Stimulated activated naive B cell treated with anti-CD40 and anti-IgM and Interleukin-4, amounts not matched to agents 10 μg/mL and 1 μg/mL and 100 μg/mL, for 72 hours (primary cell): ENCODE measurements around the gene PGD.
A peak's percentile ranks its signal among the peaks of the same experiment; 100 is the strongest.
"Not testable (repeated sequence)": the region's sequence is repeated elsewhere in the genome, so short reads cannot be mapped to it uniquely, and the experiment has no call there.

Experiments used
- ATAC-seq, 2 donors: fragments of 150-1000 bp; cut with Tn5 transposase; replicated peaks; 2 replicates each; pipeline ENCODE4 v1.10.0; 2021; ENCODE audit warnings: moderate library complexity in 1 of 2
- DNase-seq: peaks from one replicate; pipeline ENCODE4 v3.0.0; 2021
- H3K27ac Mint-ChIP-seq: one replicate; pipeline ENCODE4 v1.8.0; 2022; ENCODE audit warnings: mild to moderate bottlenecking, mixed read lengths
- H3K27me3 Mint-ChIP-seq, 2 donors: one replicate each; pipeline ENCODE4 v1.8.0; 2022; ENCODE audit warnings: mixed read lengths in 2 of 2
- H3K36me3 Mint-ChIP-seq, 2 donors: one replicate each; pipeline ENCODE4 v1.8.0; 2022; ENCODE audit warnings: mixed read lengths in 2 of 2, mild to moderate bottlenecking in 1 of 2
- H3K4me1 Mint-ChIP-seq, 2 donors: one replicate each; pipeline ENCODE4 v1.8.0; 2022; ENCODE audit warnings: mixed read lengths in 2 of 2, mild to moderate bottlenecking in 1 of 2
- H3K4me3 Mint-ChIP-seq, 2 donors: one replicate each; pipeline ENCODE4 v1.8.0; 2022; ENCODE audit warnings: mild to moderate bottlenecking in 2 of 2, mixed read lengths in 2 of 2, moderate library complexity in 1 of 2
- H3K9me3 Mint-ChIP-seq, 2 donors: one replicate each; pipeline ENCODE4 v1.8.0; 2022; ENCODE audit warnings: mixed read lengths in 2 of 2, mild to moderate bottlenecking in 1 of 2

Gene PGD

GRCh38 chr1:10386761-10387676 is 11.8 kb upstream of the PGD start:
- Mint-ChIP-seq H3K9me3 (no peaks in the 10 kb centered on the region), H3K36me3 (peaks cover 4 to 14% of the 10 kb centered on the region in 2 donors), H3K27me3 (no peaks in the 10 kb centered on the region), H3K4me3 (no peak overlapping the region), H3K4me1 (peaks cover 4 to 14% of the 10 kb centered on the region in 2 donors), H3K27ac (peak overlapping the region; percentile 84)
- ATAC-seq, result no peak
- no peak for DNase-seq

DNA sequence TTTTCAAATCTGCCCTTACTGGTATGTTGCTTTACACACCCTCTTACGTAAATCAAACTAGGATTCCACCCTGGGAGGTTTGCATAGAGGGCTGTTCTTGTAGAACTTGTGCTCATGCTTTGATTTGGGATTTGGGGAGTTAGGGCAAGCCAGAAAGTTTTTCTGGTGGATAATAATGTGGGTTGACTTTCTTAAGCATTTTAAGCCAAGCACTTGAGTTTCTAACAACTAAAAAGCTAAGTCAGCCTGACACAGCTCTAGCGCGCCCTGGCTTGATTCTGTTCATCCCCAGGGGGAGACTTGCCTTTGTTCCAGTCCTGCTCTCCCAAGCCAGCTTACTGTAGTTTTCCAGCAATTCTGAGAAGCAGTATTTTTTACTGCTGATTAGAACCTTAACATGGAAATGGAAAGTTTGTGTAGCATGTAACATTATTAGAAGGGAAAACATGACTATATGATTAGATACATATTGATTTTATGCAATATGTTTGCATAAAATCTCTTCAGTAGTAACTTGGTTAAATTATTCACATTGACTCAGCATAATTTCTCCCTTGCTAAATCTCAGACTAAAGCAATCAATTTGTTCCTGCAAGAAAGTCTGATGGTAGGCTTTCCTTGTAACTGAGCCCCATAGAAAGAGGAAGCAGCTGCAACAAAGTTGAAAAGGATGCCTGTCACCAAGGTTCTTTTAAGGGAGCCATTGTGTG is 11.0 kb upstream of the PGD start:
- H3K9me3 Mint-ChIP-seq, result no peaks in the 10 kb centered on the region
- H3K27me3 Mint-ChIP-seq, result no peaks in the 10 kb centered on the region
- ATAC-seq (peak; percentile 91 to 93), DNase-seq (peak; percentile 6)
- peaks cover 4 to 14% of the 10 kb centered on the region in 2 donors for H3K4me1 Mint-ChIP-seq
- H3K36me3 Mint-ChIP-seq, result peaks cover 4 to 12% of the 10 kb centered on the region in 2 donors
- H3K27ac Mint-ChIP-seq, result peak overlapping the region; percentile 84
- peak overlapping the region in 1 of 2 donors; percentile 28 for H3K4me3 Mint-ChIP-seq

GRCh38 chr1:10388387-10388715 is 10.5 kb upstream of the PGD start:
- Mint-ChIP-seq H3K4me1 (peaks cover 4 to 14% of the 10 kb centered on the region in 2 donors), H3K36me3 (peaks cover 3 to 7% of the 10 kb centered on the region in 2 donors), H3K27ac (peak overlapping the region; percentile 84), H3K9me3 (no peaks in the 10 kb centered on the region), H3K27me3 (no peaks in the 10 kb centered on the region), H3K4me3 (peak overlapping the region; percentile 4 to 59)
- peak; percentile 24 to 29 for ATAC-seq
- DNase-seq, result no peak

GRCh38 chr1:10389271-10389973 is 9.4 kb upstream of the PGD start:
- Mint-ChIP-seq H3K27ac (no peak overlapping the region), H3K4me3 (no peak overlapping the region), H3K36me3 (peaks cover 3 to 8% of the 10 kb centered on the region in 2 donors), H3K27me3 (no peaks in the 10 kb centered on the region), H3K4me1 (peaks cover 4 to 14% of the 10 kb centered on the region in 2 donors), H3K9me3 (peaks cover 0 to 5% of the 10 kb centered on the region in 2 donors)
- DNase-seq (no peak), ATAC-seq (no peak)

GRCh38 chr1:10396870-10397269 is 2.0 kb upstream of the PGD start:
- Mint-ChIP-seq H3K27me3 (no peaks in the 10 kb centered on the region), H3K4me3 (peak overlapping the region in 1 of 2 donors; percentile 14), H3K4me1 (peaks cover 7 to 30% of the 10 kb centered on the region in 2 donors), H3K27ac (no peak overlapping the region), H3K9me3 (peaks cover 0 to 5% of the 10 kb centered on the region in 2 donors), H3K36me3 (peaks cover 14 to 28% of the 10 kb centered on the region in 2 donors)
- no peak for ATAC-seq
- no peak for DNase-seq

- ATAC-seq (no peak), DNase-seq (no peak)
- peaks cover 7 to 30% of the 10 kb centered on the region in 2 donors for H3K4me1 Mint-ChIP-seq
- H3K4me3 Mint-ChIP-seq, result peak overlapping the region; percentile 88 to 91
- peaks cover 13 to 31% of the 10 kb centered on the region in 2 donors for H3K36me3 Mint-ChIP-seq
- peaks cover 0 to 5% of the 10 kb centered on the region in 2 donors for H3K9me3 Mint-ChIP-seq
- no peaks in the 10 kb centered on the region for H3K27me3 Mint-ChIP-seq
- peak overlapping the region; percentile 93 for H3K27ac Mint-ChIP-seq
Observed at GRCh38 chr1:10398278-10398733, 558 bp upstream of the PGD start.

- peak overlapping the region; percentile 89 for H3K27ac Mint-ChIP-seq
- no peaks in the 10 kb centered on the region for H3K9me3 Mint-ChIP-seq
- peaks cover 18 to 35% of the 10 kb centered on the region in 2 donors for H3K36me3 Mint-ChIP-seq
- no peak for DNase-seq
- H3K27me3 Mint-ChIP-seq, result no peaks in the 10 kb centered on the region
- peak overlapping the region; percentile 88 to 94 for H3K4me3 Mint-ChIP-seq
- ATAC-seq, result no peak
- peaks cover 7 to 30% of the 10 kb centered on the region in 2 donors for H3K4me1 Mint-ChIP-seq
Observed at GRCh38 chr1:10399444-10399941, 629 bp downstream of the PGD start.

GRCh38 chr1:10400013-10400412 is 1.1 kb downstream of the PGD start:
- Mint-ChIP-seq H3K27ac (peak overlapping the region; percentile 89), H3K4me3 (peak overlapping the region; percentile 88 to 94), H3K27me3 (no peaks in the 10 kb centered on the region), H3K36me3 (peaks cover 18 to 38% of the 10 kb centered on the region in 2 donors), H3K9me3 (no peaks in the 10 kb centered on the region), H3K4me1 (peaks cover 7 to 30% of the 10 kb centered on the region in 2 donors)
- DNase-seq, result no peak
- no peak for ATAC-seq

GRCh38 chr1:10401281-10401680 is 2.4 kb downstream of the PGD start:
- DNase-seq, result no peak
- ATAC-seq, result no peak
- no peak overlapping the region for H3K4me3 Mint-ChIP-seq
- H3K9me3 Mint-ChIP-seq, result no peaks in the 10 kb centered on the region
- H3K4me1 Mint-ChIP-seq, result peaks cover 7 to 30% of the 10 kb centered on the region in 2 donors
- no peak overlapping the region for H3K27ac Mint-ChIP-seq
- peaks cover 18 to 38% of the 10 kb centered on the region in 2 donors for H3K36me3 Mint-ChIP-seq
- H3K27me3 Mint-ChIP-seq, result no peaks in the 10 kb centered on the region

GRCh38 chr1:10402729-10403274 is 3.9 kb downstream of the PGD start:
- DNase-seq, result no peak
- Mint-ChIP-seq H3K36me3 (peaks cover 27 to 48% of the 10 kb centered on the region in 2 donors), H3K9me3 (no peaks in the 10 kb centered on the region), H3K27me3 (no peaks in the 10 kb centered on the region), H3K4me3 (no peak overlapping the region), H3K4me1 (peaks cover 7 to 28% of the 10 kb centered on the region in 2 donors), H3K27ac (no peak overlapping the region)
- no peak for ATAC-seq

GRCh38 chr1:10407201-10407600 is 8.3 kb downstream of the PGD start:
- H3K36me3 Mint-ChIP-seq, result peaks cover 36 to 57% of the 10 kb centered on the region in 2 donors
- no peaks in the 10 kb centered on the region for H3K4me1 Mint-ChIP-seq
- H3K4me3 Mint-ChIP-seq, result no peak overlapping the region
- no peaks in the 10 kb centered on the region for H3K9me3 Mint-ChIP-seq
- H3K27ac Mint-ChIP-seq, result no peak overlapping the region
- ATAC-seq (no peak), DNase-seq (no peak)
- no peaks in the 10 kb centered on the region for H3K27me3 Mint-ChIP-seq

GRCh38 chr1:10415211-10415930 is 16.5 kb downstream of the PGD start:
- DNase-seq, result no peak
- Mint-ChIP-seq H3K36me3 (peaks cover 62 to 82% of the 10 kb centered on the region in 2 donors), H3K27me3 (no peaks in the 10 kb centered on the region), H3K27ac (peak overlapping the region; percentile 92), H3K4me1 (peaks cover 5 to 20% of the 10 kb centered on the region in 2 donors), H3K4me3 (peak overlapping the region in 1 of 2 donors; percentile 25), H3K9me3 (no peaks in the 10 kb centered on the region)
- ATAC-seq, result peak; percentile 67 to 69

DNA sequence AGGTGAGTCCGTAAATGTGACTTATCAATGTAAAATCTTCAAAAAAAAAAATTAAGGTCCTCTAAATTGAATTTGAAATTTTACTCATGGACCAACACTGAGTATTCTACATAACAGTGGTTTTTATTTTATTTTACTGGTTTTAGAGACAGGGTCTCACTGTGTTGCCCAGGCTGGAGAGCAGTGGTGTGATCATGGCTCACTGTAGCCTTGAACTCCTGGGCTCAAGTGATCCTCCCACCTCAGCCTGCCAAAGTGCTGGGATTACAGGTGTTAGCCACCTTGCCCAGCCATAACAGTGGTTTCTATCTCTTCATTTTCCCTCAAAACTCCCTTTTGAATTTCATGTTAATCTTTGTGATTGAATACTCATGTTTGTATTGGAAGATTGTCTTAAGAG is 17.1 kb downstream of the PGD start:
- ATAC-seq, DNase-seq, H3K27ac Mint-ChIP-seq, H3K4me3 Mint-ChIP-seq, H3K27me3 Mint-ChIP-seq, H3K9me3 Mint-ChIP-seq: not testable (repeated sequence)
- H3K4me1 Mint-ChIP-seq, result peaks cover 5 to 20% of the 10 kb centered on the region in 2 donors
- peaks cover 65 to 84% of the 10 kb centered on the region in 2 donors for H3K36me3 Mint-ChIP-seq
